Stimulated activated effector memory CD8-positive, alpha-beta T cell treated with anti-CD3 and anti-CD28 coated beads, Interleukin-12 subunit alpha, Interleukin-12 subunit beta, amount 100 ng/mL, for 72 hours (primary cell): ENCODE results near the gene GTF3C2.
"Not testable (repeated sequence)": the region's sequence is repeated elsewhere in the genome, so short reads cannot be mapped to it uniquely, and the experiment has no call there.

Experiments
- ATAC-seq: fragments of 150-1000 bp; cut with Tn5 transposase; 2 replicates; pipeline ENCODE4 v1.10.0; 2021
- DNase-seq, 2 donors: peaks; one replicate each; pipeline ENCODE4 v3.0.0; 2021 to 2022; ENCODE audit warnings: low spot score in 2 of 2
- H3K27ac Mint-ChIP-seq: one replicate; pipeline ENCODE4 v1.8.0; 2022; ENCODE audit warnings: mild to moderate bottlenecking, mixed read lengths
- H3K36me3 Mint-ChIP-seq: one replicate; pipeline ENCODE4 v1.8.0; 2022; ENCODE audit warnings: mild to moderate bottlenecking, mixed read lengths
- H3K4me1 Mint-ChIP-seq: one replicate; pipeline ENCODE4 v1.8.0; 2022; ENCODE audit warnings: mixed read lengths
- H3K4me3 Mint-ChIP-seq: one replicate; pipeline ENCODE4 v1.8.0; 2022; ENCODE audit warnings: mild to moderate bottlenecking, mixed read lengths
- H3K9me3 Mint-ChIP-seq: one replicate; pipeline ENCODE4 v1.8.0; 2022; ENCODE audit warnings: mixed read lengths

Gene GTF3C2

DNA sequence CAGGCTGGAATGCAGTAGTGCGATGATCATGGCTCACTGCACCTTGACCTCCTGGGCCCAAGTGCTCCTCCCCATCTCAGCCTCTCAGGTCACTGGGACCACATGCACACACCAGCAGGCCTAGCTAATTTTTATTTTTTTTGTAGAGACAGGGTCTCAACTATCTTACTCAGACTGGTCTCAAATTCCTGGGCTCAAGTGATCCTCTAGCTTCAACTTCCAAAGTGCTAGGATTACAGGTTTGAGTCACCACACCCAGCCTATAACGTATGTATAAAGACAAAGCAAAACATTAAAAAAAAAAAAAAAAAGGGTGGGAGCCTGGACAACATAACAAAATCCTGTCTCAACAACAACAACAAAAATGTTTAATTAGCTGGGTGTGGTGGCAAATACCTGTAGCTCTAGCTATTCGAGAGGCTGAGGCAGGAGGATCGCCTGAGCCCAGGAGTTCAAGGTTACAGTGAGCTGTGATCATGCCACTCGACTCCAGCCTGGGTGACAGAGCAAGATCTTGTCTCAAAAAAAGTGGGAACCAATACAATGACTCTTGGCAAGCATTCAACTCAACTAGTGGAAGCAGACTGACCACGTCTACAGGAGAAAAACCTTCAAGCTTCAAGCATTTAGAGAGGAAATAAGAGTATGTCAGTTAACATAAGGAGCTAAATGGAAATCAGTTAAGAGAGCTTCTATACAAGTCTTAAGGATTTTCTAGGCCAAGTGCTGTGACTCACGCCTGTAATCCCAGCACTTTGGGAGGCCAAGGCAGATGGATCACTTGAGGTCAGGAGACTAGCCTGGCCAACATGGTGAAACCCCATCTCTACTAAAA is 2.6 kb downstream of the GTF3C2 start:
- DNase-seq (no peak), ATAC-seq (no peak)
- H3K4me3 Mint-ChIP-seq: no peak overlapping the region
- H3K36me3 Mint-ChIP-seq: peaks cover 49% of the 10 kb centered on the region
- no peaks in the 10 kb centered on the region for H3K9me3 Mint-ChIP-seq
- peaks cover 32% of the 10 kb centered on the region for H3K4me1 Mint-ChIP-seq
- H3K27ac Mint-ChIP-seq: no peak overlapping the region

DNA sequence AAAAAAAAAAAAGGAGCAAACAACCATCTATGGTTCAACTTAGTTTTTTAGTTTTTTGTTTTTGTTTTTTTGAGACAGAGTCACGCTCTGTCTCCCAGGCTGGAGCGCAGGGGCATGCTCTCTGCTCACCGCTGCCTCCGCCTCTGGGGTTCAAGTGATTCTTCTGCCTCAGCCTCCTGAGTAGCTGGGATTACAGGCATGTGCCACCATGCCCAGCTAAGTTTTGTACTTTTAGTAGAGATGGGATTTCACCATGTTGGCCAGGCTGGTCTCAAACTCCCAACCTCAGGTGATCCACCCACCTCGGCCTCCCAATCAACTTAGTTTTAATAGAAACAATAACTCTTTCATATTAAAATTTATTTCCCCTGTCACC is 3.2 kb downstream of the GTF3C2 start:
- not testable (repeated sequence) for H3K4me3 Mint-ChIP-seq, H3K9me3 Mint-ChIP-seq, ATAC-seq, H3K27ac Mint-ChIP-seq, DNase-seq
- Mint-ChIP-seq H3K4me1 (peaks cover 27% of the 10 kb centered on the region), H3K36me3 (peaks cover 51% of the 10 kb centered on the region)

GRCh38 chr2:27351802-27352598 is 4.6 kb downstream of the GTF3C2 start:
- H3K9me3 Mint-ChIP-seq: no peaks in the 10 kb centered on the region
- peak; percentile 31 for ATAC-seq
- peak overlapping the region; percentile 10 for H3K27ac Mint-ChIP-seq
- H3K36me3 Mint-ChIP-seq: peaks cover 60% of the 10 kb centered on the region
- no peak overlapping the region for H3K4me3 Mint-ChIP-seq
- H3K4me1 Mint-ChIP-seq: peaks cover 20% of the 10 kb centered on the region
- DNase-seq: no peak

DNA sequence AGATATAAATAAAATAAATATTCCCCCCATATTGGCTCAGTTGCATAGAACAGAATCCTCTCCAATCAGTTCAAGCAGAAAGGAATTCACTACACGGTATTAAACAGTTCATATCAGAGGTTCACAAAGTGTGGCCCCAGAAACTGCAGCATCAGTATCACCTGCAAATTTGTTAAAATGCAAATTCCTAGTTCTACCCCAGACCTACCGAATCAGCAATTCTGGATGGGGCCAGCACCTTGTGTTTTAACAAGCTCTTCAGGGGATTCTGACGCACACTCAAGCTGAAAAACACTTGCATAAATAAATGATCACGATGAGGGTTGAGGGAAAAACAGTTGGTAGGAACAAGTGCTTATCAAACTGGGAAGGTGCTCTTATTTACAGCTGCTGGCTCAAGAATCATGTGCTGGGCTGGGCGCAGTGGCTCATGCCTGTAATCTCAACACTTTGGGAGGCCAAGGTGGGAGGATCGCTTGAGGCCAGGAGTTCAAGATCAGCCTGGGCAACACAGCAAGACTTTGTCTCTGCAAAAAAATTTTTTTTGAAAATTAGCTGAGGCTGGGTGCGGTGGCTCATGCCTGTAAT is 6.4 kb downstream of the GTF3C2 start:
- Mint-ChIP-seq H3K4me3 (no peak overlapping the region), H3K9me3 (no peaks in the 10 kb centered on the region), H3K36me3 (peaks cover 50% of the 10 kb centered on the region), H3K27ac (no peak overlapping the region), H3K4me1 (peaks cover 26% of the 10 kb centered on the region)
- DNase-seq (no peak), ATAC-seq (no peak)

- Mint-ChIP-seq H3K9me3 (no peaks in the 10 kb centered on the region), H3K27ac (peak overlapping the region; percentile 40), H3K4me3 (no peak overlapping the region), H3K36me3 (peaks cover 52% of the 10 kb centered on the region), H3K4me1 (peaks cover 26% of the 10 kb centered on the region)
- ATAC-seq (no peak), DNase-seq (no peak)
Measured at GRCh38 chr2:27347641-27348040, 8.9 kb downstream of the GTF3C2 start.

GRCh38 chr2:27336173-27336572 is 20.4 kb downstream of the GTF3C2 start:
- Mint-ChIP-seq H3K36me3 (peaks cover 89% of the 10 kb centered on the region), H3K27ac (peak overlapping the region; percentile 53), H3K4me3 (no peak overlapping the region), H3K9me3 (no peaks in the 10 kb centered on the region), H3K4me1 (no peaks in the 10 kb centered on the region)
- no peak for DNase-seq
- ATAC-seq: no peak

DNA sequence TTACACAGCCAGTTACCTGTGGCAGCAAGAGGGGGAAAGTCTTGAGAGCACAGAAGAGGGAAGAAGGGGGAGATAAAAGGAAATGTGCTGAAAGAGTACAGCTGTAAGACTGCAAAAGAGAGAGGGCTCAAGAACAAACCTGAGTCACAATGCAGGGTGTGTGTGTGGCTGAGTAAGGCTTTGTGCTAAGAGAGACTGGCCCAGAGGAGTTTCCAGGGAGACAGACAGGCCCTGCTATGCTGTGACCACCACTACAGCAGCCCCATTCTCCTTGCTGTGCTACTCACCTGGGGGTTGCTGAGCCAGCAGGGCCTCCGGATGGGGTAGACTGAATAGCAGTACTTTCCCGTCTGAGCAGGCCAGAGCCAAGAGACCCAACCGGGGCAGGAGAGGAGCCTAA is 21.3 kb downstream of the GTF3C2 start:
- H3K4me3 Mint-ChIP-seq: no peak overlapping the region
- DNase-seq (no peak), ATAC-seq (no peak)
- H3K27ac Mint-ChIP-seq: peak overlapping the region; percentile 53
- no peaks in the 10 kb centered on the region for H3K9me3 Mint-ChIP-seq
- H3K36me3 Mint-ChIP-seq: peaks cover 89% of the 10 kb centered on the region
- H3K4me1 Mint-ChIP-seq: no peaks in the 10 kb centered on the region

GRCh38 chr2:27324720-27325119 is 31.8 kb downstream of the GTF3C2 start:
- no peak for DNase-seq
- Mint-ChIP-seq H3K9me3 (no peaks in the 10 kb centered on the region), H3K4me1 (peaks cover 20% of the 10 kb centered on the region), H3K27ac (no peak overlapping the region), H3K36me3 (peaks cover 43% of the 10 kb centered on the region), H3K4me3 (no peak overlapping the region)
- ATAC-seq: no peak

- H3K36me3 Mint-ChIP-seq: peaks cover 33% of the 10 kb centered on the region
- no peak for ATAC-seq
Measured at GRCh38 chr2:27323596-27324285, 32.8 kb downstream of the GTF3C2 start.

DNA sequence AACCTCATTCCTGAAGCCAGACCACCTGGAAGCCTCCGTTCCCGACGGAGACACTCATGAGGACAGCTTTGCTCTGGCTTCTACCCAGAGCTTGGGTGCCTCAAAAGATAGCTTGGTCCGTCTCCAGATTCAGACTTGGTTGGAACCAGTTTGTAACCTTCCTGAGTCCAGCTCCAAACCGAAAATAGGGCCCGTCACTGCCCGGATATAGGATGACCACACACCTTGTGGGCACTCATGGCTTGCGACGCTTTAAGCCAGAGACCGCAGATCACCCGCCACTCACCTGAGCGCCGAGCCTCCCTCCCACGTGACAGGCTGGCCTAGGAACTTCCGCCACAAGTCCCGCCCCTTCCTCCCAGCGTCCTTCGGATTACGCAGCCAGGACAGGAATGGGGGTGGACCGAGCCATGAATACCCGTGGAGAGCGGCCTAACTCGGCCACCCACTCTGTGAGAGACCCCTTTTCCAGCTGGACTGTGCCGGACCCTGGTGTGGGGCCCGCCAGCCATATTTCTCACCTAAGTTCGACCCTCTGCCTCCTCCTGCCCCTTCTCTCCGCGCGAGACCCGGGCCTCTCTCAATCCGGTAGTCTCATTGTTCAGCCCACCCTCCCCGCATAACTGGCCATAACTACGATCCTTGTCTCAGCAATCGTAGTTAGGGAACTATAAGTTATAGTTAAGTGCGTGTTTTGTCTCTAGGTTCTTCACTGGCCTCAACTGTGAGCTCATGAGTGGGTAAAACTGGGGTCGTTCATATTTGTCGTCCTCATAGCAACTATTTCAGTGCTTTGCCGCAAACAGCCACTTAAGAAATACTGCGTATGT is 33.6 kb downstream of the GTF3C2 start, which contains the start of gene MPV17:
Gene MPV17 (minus strand): TSS at position 332 of the 830 bp plus-strand sequence. CDS start 580 bp downstream, outside the sequence.
- ATAC-seq: peak; percentile 97
- H3K4me3 Mint-ChIP-seq: peak within 1 kb of the TSS; percentile 99
- peak; percentile 63 to 90 for DNase-seq
- peaks cover 25% of the 10 kb centered on the region for H3K36me3 Mint-ChIP-seq
- peaks cover 20% of the 10 kb centered on the region for H3K4me1 Mint-ChIP-seq
- H3K27ac Mint-ChIP-seq: peak within 1 kb of the TSS; percentile 99
- H3K9me3 Mint-ChIP-seq: no peaks in the 10 kb centered on the region

More at GRCh38 chr2:27323596-27324285, 32.8 kb downstream of the GTF3C2 start:
- no peak for DNase-seq
- peak overlapping the region; percentile 99 for H3K4me3 Mint-ChIP-seq
- H3K4me1 Mint-ChIP-seq: peaks cover 20% of the 10 kb centered on the region
- peak overlapping the region; percentile 99 for H3K27ac Mint-ChIP-seq
- H3K9me3 Mint-ChIP-seq: no peaks in the 10 kb centered on the region

- ATAC-seq (peak; percentile 38), DNase-seq (peak in 1 of 2 donors; percentile 60)
- H3K4me3 Mint-ChIP-seq: peak overlapping the region; percentile 99
- peaks cover 20% of the 10 kb centered on the region for H3K4me1 Mint-ChIP-seq
- peaks cover 19% of the 10 kb centered on the region for H3K36me3 Mint-ChIP-seq
- H3K9me3 Mint-ChIP-seq: no peaks in the 10 kb centered on the region
- H3K27ac Mint-ChIP-seq: peak overlapping the region; percentile 99
Measured at GRCh38 chr2:27322301-27322765, 34.2 kb downstream of the GTF3C2 start.

- Mint-ChIP-seq H3K27ac (no peak overlapping the region), H3K4me1 (peaks cover 20% of the 10 kb centered on the region), H3K36me3 (peaks cover 6% of the 10 kb centered on the region), H3K4me3 (peak overlapping the region; percentile 99), H3K9me3 (no peaks in the 10 kb centered on the region)
- ATAC-seq (no peak), DNase-seq (no peak)
Measured at GRCh38 chr2:27320958-27321543, 35.5 kb downstream of the GTF3C2 start.

DNA sequence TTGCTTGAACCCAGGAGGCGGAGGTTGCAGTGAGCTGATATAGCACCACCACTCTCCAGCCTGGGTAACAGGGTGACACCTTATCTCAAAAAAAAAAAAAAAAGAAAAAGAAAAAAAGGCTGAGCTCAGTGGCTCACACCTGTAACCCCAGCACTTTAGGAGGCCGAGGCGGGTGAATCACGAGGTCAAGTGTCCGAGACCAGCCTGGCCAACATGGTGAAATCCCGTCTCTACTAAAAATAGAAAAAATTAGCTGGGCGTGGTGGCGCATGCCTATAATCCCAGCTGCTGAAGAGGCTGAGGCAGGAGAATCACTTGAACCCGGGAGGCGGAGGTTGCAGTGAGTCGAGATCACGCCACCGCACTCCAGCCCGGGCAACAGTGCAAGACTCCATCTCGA is 36.7 kb downstream of the GTF3C2 start:
- not testable (repeated sequence) for H3K27ac Mint-ChIP-seq, ATAC-seq

More for the DNA sequence above, 36.7 kb downstream of the GTF3C2 start:
- not testable (repeated sequence) for DNase-seq, H3K9me3 Mint-ChIP-seq, H3K4me3 Mint-ChIP-seq, H3K36me3 Mint-ChIP-seq
- H3K4me1 Mint-ChIP-seq: peaks cover 23% of the 10 kb centered on the region
